ENCODE measurements around the gene GEMIN4. TPM values are rescaled to one million over a fixed set of nuclear protein-coding genes. Genes with fewer than 3 reads are reported as not detected.
A peak's percentile ranks its signal among the peaks of the same experiment; 100 is the strongest.

Gene GEMIN4
- total RNA-seq, 2 donors from 2014 or later, result 23.5 to 26.9 TPM

DNA sequence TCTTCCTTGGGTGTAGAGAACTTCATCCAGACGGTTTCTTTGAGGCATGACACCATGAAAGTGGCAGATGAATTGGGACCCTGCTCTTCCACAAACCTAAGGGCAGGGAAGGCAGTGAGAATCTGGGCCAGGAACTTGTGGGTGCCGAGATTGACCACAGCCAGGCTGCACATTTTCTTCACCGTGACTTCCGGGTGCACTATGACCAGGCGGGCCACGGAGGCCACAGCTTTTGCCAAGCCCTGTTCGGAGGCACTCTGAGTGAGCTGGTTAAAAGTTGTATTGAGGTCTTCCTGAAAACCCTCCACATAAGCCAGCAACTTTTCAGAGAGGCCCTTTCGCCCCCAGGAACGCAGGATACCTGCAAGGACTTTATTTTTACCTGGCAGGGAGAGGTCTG lies 5.9 kb downstream of the GEMIN4 start:
- Mint-ChIP-seq H3K27ac (no peak overlapping the region), H3K4me3 (no peak overlapping the region), H3K4me1 (ENCODE audit: low read depth) (peaks cover 26% of the 10 kb centered on the region), H3K27me3 (ENCODE audit: low read depth) (no peaks in the 10 kb centered on the region), H3K36me3 (ENCODE audit: insufficient read depth in 2 of 2) (peaks cover 13 to 28% of the 10 kb centered on the region in 2 donors), H3K9me3 (peaks cover 2 to 4% of the 10 kb centered on the region in 2 donors)
- no peak for DNase-seq
- ATAC-seq (replicated peaks in 1 of 2), result no peak

DNA sequence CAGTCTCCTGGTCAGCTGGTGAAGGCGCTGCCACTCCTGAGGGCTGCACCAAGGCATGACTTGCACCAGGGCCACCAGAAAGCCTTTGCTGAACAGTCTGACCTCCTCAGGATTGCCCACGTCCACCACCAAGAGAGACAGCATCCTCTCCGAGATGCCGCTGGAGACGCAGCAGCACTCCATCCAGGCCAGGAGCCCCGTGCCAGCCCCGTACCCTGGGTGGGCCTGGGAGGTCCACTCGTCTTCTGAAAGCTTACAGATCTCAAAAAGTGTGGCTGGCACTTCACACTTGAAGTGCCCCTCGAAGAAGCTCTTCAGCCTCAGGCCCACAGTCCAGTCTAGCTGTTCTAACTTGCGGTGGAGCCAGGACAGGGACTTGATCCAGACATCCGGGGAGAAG lies 6.7 kb downstream of the GEMIN4 start:
- Mint-ChIP-seq H3K36me3 (ENCODE audit: insufficient read depth in 2 of 2) (peaks cover 14 to 27% of the 10 kb centered on the region in 2 donors), H3K27ac (no peak overlapping the region), H3K4me3 (no peak overlapping the region), H3K27me3 (ENCODE audit: low read depth) (no peaks in the 10 kb centered on the region), H3K9me3 (peaks cover 2 to 4% of the 10 kb centered on the region in 2 donors), H3K4me1 (ENCODE audit: low read depth) (peaks cover 26% of the 10 kb centered on the region)
- ATAC-seq (replicated peaks in 1 of 2), result no peak
- no peak for DNase-seq

DNA sequence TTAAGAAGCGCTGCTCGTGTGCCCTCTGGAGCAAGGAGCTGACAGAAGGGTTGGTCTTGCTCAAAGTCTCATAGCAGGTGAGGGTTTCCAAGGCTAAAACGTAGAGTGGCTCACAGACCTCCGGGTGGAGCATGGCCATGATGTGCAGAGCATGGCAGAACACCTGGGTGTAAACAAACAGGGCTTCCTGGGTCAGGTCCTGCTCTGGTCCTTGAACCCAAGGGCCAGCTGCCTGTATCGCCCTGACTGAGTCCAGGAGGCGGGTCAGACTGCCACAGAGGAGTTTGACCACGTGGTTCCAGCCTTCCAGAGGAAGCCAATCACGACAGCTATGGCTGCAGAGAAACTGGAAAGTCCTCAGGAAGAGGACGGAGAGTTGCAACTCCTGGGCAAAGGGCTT lies 7.1 kb downstream of the GEMIN4 start:
- Mint-ChIP-seq H3K27ac (no peak overlapping the region), H3K27me3 (ENCODE audit: low read depth) (no peaks in the 10 kb centered on the region), H3K4me3 (no peak overlapping the region), H3K36me3 (ENCODE audit: insufficient read depth in 2 of 2) (peaks cover 14 to 24% of the 10 kb centered on the region in 2 donors), H3K4me1 (ENCODE audit: low read depth) (peaks cover 25% of the 10 kb centered on the region), H3K9me3 (peaks cover 2 to 4% of the 10 kb centered on the region in 2 donors)
- ATAC-seq (replicated peaks in 1 of 2), result no peak
- no peak for DNase-seq

DNA sequence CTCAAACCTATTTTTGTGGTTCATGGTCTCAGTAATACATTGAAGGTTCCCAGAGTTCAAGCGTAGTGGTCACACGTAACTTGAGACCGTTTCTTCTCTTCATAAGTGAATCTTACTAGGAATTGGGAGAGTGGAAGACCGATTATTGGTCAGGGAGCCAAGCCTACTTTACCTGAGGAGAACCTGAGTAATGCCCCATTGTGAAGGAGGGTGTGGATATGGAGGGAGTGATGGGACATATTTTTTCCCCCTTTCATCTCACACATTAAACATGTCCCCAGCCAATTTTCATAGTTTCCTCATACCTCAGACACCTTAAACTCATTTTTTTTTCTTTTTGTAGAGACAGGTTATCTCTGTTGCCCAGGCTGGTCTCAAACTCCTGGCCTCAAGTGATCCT lies 8.9 kb downstream of the GEMIN4 start:
- DNase-seq, result no peak
- ATAC-seq (replicated peaks in 1 of 2), result no peak
- Mint-ChIP-seq H3K27me3 (ENCODE audit: low read depth) (no peaks in the 10 kb centered on the region), H3K4me1 (ENCODE audit: low read depth) (peaks cover 20% of the 10 kb centered on the region), H3K27ac (no peak overlapping the region), H3K36me3 (ENCODE audit: insufficient read depth in 2 of 2) (peaks cover 4 to 18% of the 10 kb centered on the region in 2 donors), H3K9me3 (no peaks in the 10 kb centered on the region), H3K4me3 (no peak overlapping the region)

DNA sequence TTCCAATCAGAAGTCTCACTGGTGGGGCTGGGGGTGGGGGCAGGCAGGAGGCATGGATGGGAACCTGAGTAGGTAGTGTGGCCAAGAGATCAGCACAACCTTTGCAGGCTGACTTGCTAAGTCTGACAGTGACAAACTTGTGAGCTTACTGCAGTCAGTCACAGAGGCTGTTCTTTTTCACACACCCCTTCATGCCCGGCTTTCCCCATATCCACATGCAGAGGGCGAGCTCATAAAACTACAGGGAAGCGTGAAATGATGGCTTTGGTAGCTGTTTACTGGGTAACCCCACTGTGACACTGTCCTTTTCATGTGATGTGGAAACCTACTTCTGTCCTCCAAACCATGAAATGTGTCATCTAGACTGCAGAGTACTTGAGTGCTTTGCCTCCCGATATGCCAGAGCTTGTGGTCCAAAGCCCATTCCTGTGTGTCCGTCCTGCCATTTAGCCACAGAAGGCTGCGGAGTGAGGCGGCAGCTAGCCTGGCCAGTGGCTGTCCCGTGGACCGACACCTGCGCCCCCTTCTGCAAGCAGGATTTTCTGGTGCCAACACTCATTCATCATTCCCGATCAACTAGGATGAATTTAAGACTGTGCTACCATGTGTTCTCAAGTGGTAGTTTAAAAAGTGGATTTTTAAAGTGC lies 9.8 kb downstream of the GEMIN4 start:
- Mint-ChIP-seq H3K27ac (no peak overlapping the region), H3K27me3 (ENCODE audit: low read depth) (no peaks in the 10 kb centered on the region), H3K9me3 (no peaks in the 10 kb centered on the region), H3K4me1 (ENCODE audit: low read depth) (peaks cover 15% of the 10 kb centered on the region), H3K36me3 (ENCODE audit: insufficient read depth in 2 of 2) (peaks cover 4 to 13% of the 10 kb centered on the region in 2 donors), H3K4me3 (no peak overlapping the region)
- ATAC-seq (replicated peaks in 1 of 2) (no peak), DNase-seq (no peak)

DNA sequence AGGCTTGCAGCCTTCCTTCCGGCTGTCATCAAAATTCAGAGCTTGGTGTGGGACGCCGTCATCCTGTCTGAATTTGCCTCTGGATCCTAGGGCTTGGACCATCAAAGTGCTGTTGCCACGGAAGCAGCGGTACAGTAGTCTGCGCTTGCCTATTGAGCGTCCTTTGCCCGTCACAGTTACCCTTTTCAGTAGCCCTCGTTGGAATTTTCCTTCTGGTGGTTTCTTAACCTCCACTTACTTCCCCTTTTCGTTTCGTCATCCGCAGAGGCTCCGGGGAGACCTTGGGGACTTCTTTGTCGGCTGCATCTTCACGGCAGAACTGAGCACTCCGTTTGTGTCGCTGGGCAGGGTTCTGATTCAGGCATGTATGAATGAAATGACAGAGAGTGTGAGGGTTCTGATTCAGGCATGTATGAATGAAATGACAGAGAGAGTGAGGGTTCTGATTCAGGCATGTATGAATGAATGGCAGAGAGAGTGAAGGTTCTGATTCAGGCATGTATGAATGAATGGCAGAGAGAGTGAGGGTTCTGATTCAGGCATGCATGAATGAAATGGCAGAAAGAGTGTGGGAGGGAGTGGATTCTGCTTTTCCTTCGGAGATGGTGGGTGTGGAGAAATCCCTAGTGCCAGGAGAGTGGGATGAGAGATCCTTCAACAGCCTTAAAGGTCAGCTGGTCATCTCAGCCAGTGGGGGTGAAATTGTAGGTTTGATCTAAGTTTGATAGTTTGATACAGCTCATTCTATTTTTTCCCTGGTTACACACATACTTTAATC lies 11.6 kb downstream of the GEMIN4 start:
- Mint-ChIP-seq H3K36me3 (ENCODE audit: insufficient read depth in 2 of 2) (peaks cover 4 to 14% of the 10 kb centered on the region in 2 donors), H3K4me1 (ENCODE audit: low read depth) (peaks cover 15% of the 10 kb centered on the region), H3K4me3 (peak overlapping the region; percentile 1 to 41), H3K9me3 (no peaks in the 10 kb centered on the region), H3K27ac (no peak overlapping the region), H3K27me3 (ENCODE audit: low read depth) (no peaks in the 10 kb centered on the region)
- ATAC-seq (replicated peaks in 1 of 2) (peak; percentile 93), DNase-seq (peak; percentile 58 to 64)

DNA sequence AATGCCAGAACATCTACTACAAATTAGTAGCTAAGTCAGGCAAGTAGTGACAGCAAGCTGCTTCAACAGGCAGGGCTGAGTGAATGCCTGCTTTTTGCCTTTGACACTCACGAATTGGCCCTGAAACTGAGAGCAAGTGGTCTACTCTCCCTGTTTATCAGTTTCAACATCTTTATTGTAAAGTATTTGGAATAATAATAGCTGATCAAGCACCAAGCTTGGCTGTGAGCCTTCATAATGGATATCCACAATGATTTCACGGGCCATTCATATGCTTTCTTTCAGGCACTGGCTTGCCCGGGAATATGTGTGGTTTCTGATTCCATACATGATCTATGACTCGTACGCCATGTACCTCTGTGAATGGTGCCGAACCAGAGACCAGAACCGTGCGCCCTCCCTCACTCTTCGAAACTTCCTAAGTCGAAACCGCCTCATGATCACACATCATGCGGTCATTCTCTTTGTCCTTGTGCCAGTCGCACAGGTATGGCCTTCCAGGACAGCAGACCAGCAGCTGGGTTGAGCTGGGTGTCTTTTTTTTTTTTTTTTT lies 14.4 kb downstream of the GEMIN4 start:
- Mint-ChIP-seq H3K27ac (no peak overlapping the region), H3K27me3 (ENCODE audit: low read depth) (no peaks in the 10 kb centered on the region), H3K9me3 (no peaks in the 10 kb centered on the region), H3K4me1 (ENCODE audit: low read depth) (peaks cover 30% of the 10 kb centered on the region), H3K4me3 (no peak overlapping the region), H3K36me3 (ENCODE audit: insufficient read depth in 2 of 2) (peaks cover 6 to 8% of the 10 kb centered on the region in 2 donors)
- DNase-seq, result no peak
- ATAC-seq (replicated peaks in 1 of 2), result no peak

DNA sequence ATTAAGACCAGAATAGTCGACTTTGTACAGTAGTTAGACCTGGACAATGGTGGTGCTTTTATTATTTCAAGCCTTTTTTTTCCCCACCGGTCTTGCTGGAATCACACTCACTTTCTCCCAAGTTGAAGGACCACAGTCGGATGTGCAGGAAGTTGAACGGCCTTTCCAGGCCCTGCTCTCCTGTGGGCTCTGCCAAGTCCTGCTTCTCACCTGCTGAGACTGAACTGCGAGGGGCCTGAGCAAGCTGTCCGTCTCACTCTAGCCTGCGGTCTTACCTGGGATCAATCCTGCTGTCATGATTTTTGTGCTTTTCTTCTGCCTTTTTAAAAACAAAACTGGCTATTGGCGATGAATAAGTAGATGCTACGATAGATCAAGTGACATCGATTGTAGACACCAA lies 18.3 kb downstream of the GEMIN4 start:
- H3K4me3 Mint-ChIP-seq, result peak overlapping the region; percentile 82 to 92
- peak overlapping the region; percentile 55 for H3K27ac Mint-ChIP-seq
- DNase-seq (no peak), ATAC-seq (replicated peaks in 1 of 2) (no peak)
- H3K9me3 Mint-ChIP-seq, result no peaks in the 10 kb centered on the region
- H3K27me3 Mint-ChIP-seq (ENCODE audit: low read depth), result peaks cover 6% of the 10 kb centered on the region
- H3K4me1 Mint-ChIP-seq (ENCODE audit: low read depth), result peaks cover 15% of the 10 kb centered on the region
- H3K36me3 Mint-ChIP-seq (ENCODE audit: insufficient read depth in 2 of 2), result peaks cover 2 to 6% of the 10 kb centered on the region in 2 donors

DNA sequence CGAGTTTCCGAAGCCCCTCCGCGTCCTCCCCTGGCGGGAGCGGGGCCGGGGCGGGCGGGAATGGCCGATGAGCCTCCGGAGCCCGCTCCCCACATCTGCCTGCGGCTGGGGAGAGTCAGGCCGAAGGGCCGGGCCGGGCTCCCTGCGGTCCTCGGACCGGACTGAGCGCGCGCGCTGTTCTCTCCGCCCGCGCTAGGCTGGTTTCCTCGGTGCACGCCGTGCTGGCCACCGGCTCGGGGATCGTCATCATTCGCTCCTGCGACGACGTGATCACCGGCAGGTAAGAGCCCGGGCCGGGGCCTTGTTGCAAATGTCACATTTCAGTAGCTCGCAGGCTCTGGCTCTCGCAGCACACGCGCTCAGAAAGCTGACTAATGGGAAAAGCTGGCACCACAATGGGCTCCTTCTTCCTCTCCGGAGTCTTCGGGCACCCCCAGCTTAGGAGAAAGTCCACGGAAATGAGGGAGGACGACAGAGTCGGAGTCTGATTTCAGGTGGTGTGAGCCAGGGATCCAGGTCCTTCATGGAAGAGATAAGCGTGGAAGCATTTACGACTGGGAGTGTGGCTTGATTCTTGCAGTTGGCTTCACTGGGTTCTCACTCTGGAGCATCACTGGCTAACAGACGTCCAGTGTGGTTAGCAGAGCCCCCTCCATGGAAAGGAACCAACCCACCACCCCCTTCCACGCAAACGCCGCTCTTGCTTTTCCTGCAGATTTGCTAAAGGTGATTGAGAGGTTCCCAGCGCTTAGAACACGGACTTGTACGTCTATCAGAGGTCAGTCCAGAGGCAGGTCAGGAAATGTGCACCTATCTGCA lies 19.0 kb downstream of the GEMIN4 start:
- Mint-ChIP-seq H3K9me3 (no peaks in the 10 kb centered on the region), H3K4me3 (peak overlapping the region; percentile 82 to 92), H3K27ac (peak overlapping the region; percentile 85), H3K27me3 (ENCODE audit: low read depth) (peaks cover 12% of the 10 kb centered on the region), H3K36me3 (ENCODE audit: insufficient read depth in 2 of 2) (peaks cover 1 to 2% of the 10 kb centered on the region in 2 donors), H3K4me1 (ENCODE audit: low read depth) (peaks cover 15% of the 10 kb centered on the region)
- ATAC-seq (replicated peaks in 1 of 2) (peak; percentile 53 to 67), DNase-seq (peak; percentile 53 to 58)

DNA sequence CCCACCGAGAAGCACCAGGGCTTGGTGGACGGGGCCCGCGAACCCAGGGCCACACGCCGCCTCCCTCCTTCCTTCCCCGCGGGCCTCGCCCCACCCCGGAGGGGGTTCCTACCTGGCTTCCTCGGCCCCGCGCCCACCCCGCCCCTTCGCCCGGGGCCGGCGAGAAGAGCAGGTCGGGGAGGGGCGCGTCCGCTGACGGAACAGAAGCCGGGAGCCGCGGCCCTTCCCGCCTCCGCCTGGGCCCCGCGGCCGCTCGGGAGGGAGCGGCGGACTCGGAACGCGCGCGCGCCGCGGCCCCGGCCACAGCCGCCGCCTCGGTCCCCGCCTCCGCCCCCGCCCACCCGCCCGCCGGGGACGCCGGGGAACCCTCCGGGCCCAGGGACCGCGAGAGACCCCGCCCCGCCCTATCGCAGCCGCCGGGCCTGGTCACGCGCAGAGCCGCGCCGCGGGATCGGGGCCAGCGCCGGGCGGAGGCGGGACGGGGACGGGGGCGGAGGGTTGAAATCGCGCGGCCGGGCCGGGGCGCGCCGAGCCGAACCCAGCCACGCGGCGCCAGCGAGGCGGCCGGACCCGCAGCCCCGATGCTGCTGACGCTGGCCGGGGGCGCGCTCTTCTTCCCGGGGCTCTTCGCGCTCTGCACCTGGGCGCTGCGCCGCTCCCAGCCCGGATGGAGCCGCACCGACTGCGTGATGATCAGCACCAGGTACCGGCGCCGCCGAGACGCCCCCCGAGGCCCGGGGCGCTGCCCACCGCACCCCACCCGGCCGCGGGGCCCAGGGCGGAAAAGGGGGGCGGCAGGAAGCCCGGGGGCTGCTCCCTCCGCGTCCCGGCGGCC lies 19.8 kb downstream of the GEMIN4 start, which contains the start of gene TLCD3A:
Gene TLCD3A, plus strand, starts transcription at position 530 of the 835 bp plus-strand sequence. Its CDS starts 52 bp downstream, at position 582.
- Mint-ChIP-seq H3K4me3 (peak within 1 kb of the TSS; percentile 82 to 92), H3K9me3 (no peaks in the 10 kb centered on the region)
- ATAC-seq (replicated peaks in 1 of 2), result peak; percentile 82 to 83

DNA sequence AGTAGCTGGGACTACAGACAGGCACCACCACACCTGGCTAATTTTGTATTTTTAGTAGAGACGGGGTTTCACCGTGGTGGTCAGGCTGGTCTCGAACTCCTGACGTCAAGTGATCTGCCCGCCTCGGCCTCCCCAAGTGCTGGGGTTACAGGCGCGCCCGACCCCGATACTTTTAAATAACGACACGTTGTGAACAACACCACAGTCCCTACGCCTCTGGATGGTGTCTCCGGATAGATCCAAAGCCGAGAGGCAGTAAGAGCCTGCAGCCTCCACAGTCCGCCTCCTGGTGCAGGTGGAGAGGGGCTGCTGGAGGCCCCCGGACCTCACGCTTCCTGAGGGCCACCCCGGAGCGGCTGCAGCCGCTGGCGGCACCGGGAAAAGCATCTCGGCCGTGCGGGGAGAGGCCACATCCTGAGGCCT lies 20.4 kb downstream of the GEMIN4 start:
- DNase-seq (peak in 1 of 2 donors; percentile 5), ATAC-seq (replicated peaks in 1 of 2) (no peak)
- peak overlapping the region; percentile 74 for H3K4me3 Mint-ChIP-seq
- peaks cover 15% of the 10 kb centered on the region for H3K4me1 Mint-ChIP-seq (ENCODE audit: low read depth)
- H3K9me3 Mint-ChIP-seq, result no peaks in the 10 kb centered on the region
- H3K36me3 Mint-ChIP-seq (ENCODE audit: insufficient read depth in 2 of 2), result peaks cover 1 to 2% of the 10 kb centered on the region in 2 donors
- no peak overlapping the region for H3K27ac Mint-ChIP-seq
- H3K27me3 Mint-ChIP-seq (ENCODE audit: low read depth), result peaks cover 15% of the 10 kb centered on the region

More for the DNA sequence above, 19.8 kb downstream of the GEMIN4 start, which contains the start of gene TLCD3A:
- Mint-ChIP-seq H3K27me3 (ENCODE audit: low read depth) (peaks cover 15% of the 10 kb centered on the region), H3K27ac (peak within 1 kb of the TSS; percentile 85), H3K36me3 (ENCODE audit: insufficient read depth in 2 of 2) (peaks cover 1 to 2% of the 10 kb centered on the region in 2 donors), H3K4me1 (ENCODE audit: low read depth) (peaks cover 15% of the 10 kb centered on the region)
- DNase-seq, result peak; percentile 71 to 72

DNA sequence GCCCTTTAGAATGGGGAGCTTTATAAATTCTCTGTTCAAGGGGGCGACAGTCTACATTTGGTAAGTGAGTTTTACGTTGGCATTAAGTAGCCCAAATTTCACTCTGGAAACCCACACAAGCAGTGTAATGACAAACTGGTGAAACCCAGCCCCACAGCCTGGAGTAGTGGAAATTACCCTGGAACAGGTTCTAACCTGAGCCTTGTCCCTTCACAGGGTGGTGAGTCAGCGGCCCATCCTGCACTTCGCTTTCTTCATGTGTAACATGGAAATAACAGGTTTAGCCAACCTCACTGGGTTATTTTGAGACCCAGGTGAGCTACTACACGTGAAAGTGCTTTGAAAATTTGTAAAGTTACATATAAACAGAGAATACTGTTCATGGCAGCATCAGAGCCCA lies 23.2 kb downstream of the GEMIN4 start:
- H3K4me1 Mint-ChIP-seq (ENCODE audit: low read depth), result peaks cover 10% of the 10 kb centered on the region
- ATAC-seq (replicated peaks in 1 of 2), result no peak
- no peaks in the 10 kb centered on the region for H3K36me3 Mint-ChIP-seq (ENCODE audit: insufficient read depth in 2 of 2)
- no peak overlapping the region for H3K27ac Mint-ChIP-seq
- no peak overlapping the region for H3K4me3 Mint-ChIP-seq
- no peaks in the 10 kb centered on the region for H3K9me3 Mint-ChIP-seq
- no peak for DNase-seq
- H3K27me3 Mint-ChIP-seq (ENCODE audit: low read depth), result peaks cover 15% of the 10 kb centered on the region

All from activated T-cell treated with anti-CD3 and anti-CD28 coated beads, Interleukin-2, amount 50 U/mL, for 72 hours (primary cell).